HG03139 (cell line): Measurements from ENCODE around the gene COPG2.
A peak's percentile ranks its signal among the peaks of the same experiment; 100 is the strongest.
"Not testable (repeated sequence)": the region's sequence is repeated elsewhere in the genome, so short reads cannot be mapped to it uniquely, and the experiment has no call there.

Source experiments
- ATAC-seq: cut with Tn5 transposase; IDR thresholded peaks from one replicate; pipeline ENCODE4 v1.9.1; 2021; ENCODE audit not compliant: unreplicated experiment

Gene COPG2

DNA sequence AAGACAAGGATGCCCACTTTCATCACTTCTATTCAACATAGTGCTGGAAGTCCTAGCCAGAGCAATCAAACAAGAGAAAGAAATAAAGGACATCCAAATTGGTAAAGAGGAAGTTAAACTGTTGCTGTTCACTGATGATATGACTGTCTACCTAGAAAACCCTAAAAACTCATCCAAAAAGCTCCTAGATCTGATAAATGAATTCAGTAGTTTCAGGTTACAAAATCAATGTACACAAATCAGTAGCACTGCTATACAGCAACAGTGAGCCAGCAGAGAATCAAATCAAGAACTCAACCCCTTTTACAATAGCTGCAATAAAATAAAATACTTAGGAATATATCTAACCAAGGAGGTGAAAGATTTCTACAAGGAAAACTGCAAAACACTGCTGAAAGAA is 98.4 kb downstream of the COPG2 start:
- ATAC-seq: not testable (repeated sequence)

DNA sequence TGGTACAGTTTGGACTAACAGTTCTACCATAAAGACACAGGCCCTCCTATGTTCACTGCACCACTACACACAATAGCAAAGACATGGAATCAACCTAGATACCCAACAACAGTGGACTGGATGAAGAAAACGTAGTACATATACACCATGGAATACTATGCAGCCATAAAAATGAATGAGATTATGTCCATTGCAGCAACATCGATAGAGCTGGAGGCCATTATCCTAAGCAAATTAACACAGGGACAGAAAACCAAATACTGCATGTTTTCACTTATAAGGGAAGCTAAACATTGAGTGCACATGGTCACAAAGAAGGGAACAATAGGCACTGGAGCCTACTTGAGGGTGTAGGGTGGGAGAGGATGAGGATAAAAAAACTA is 101.7 kb downstream of the COPG2 start:
- ATAC-seq: no peak

DNA sequence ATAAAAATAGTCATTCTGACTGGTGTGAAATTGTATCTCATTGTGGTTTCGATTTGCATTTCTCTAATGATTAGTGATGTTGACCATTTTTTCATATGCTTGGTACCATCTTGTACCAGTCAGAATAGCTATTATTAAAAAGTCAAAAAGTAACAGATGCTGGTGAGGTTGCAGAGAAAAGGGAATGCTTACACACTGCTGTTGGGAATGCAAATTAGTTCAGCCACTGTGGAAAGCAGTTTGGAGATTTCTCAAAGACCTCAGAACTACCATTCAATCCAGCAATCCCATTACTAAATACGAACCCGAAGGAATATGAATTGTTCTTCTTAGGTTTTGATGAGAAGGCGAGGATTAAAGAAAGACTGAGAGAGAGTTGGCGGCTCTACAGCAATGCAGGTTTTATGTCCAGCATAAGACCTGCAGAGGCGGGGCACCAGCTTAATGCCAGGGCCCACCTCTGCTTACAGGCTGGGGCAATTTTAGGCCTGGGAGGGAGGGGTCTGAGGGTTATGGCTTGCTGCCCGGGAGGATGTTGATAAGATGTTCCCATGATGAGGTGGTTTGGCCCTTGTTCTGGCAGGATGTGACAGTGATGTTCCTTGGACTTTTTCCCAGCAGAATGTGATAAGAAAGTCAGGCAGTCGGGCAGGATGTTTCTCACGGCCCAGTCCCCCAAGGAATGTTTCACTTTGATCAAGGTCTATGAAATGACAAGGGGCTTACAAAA is 102.2 kb downstream of the COPG2 start:
- ATAC-seq: no peak

DNA sequence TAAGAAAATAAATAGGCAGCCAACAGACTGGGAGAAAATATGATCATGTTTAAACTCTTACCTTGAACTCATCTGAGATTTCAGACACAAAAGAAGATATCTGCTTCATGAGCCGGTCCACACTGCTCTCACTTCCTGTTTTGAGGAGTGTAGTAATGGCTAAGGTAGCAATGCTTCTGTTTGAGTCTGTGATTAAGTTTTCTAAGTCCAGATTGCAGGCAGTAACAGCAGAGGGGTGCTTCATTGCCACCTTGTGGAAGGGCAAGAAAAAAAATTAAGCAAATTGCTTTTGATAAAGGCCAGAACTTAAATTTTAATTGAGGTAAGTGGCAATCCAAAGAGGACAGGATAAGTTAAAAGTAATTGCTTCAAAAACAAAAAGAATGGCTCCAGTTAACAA is 107.6 kb downstream of the COPG2 start:
- ATAC-seq: peak; percentile 75

DNA sequence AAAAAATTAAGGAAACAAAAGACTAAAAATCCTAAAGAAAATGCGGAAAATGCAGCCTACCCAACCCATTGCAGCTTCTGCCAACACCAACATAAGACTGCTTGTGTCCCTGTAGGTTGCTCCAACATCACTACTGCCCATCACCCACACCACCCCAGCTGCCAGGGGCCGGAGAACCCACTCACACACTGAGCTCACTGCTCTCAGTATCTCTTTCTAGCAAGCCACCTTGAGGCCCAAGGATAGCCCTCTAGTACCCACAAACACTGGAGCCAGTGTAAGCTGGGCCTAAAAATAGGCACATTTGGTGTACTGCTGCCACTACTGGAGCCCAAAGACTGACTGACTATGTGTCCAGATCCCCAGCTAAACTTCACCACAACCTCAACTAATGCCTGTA is 109.4 kb downstream of the COPG2 start:
- no peak for ATAC-seq

DNA sequence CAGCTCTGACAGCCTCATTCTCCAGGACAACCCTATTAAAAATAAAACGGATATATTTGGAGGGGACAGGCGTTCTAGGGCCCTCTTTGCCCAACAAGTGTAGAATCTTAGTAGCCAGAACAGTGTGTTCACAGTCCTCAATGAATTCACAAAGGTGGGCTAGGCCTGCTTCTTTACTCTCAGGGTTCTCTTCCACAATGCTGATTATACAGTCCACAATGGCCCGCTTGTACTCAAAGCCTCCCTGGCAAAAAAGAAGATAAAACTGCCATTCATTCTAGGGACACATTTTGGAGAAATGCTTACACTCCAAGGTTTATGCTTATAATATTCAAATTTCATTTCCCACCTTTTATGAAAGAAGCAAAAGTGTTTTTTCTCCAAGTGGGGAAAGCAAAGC is 114.1 kb downstream of the COPG2 start:
- ATAC-seq: no peak

DNA sequence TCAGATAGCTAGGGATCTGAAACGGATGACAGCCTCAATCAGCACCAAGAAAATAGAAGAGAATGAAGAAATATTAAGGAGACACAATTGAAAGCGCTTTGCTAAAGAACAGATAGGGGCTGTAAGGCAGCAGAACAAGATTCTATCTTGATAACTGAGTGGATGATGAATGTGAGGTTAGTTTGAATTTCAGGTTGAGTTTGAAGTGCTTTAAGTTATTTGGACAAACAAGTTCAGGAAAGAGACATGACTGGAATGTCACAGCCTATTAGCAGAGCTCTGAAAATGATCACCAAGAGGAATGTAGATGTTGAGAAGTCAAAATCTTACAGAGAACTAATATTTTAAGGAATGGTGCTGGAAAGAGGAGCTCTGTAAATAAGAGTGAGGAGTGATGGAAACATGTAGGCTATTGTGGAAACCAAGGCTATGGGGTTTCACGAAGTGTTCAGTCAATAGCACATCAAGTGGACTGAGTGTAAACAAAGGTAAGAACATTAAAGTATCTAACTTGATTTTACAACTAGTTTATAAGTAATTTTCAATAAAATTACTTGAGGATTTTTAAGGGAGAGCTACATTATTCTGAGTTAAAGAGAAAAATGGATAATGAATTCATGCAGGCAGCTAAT is 115.0 kb downstream of the COPG2 start:
- ATAC-seq: no peak

DNA sequence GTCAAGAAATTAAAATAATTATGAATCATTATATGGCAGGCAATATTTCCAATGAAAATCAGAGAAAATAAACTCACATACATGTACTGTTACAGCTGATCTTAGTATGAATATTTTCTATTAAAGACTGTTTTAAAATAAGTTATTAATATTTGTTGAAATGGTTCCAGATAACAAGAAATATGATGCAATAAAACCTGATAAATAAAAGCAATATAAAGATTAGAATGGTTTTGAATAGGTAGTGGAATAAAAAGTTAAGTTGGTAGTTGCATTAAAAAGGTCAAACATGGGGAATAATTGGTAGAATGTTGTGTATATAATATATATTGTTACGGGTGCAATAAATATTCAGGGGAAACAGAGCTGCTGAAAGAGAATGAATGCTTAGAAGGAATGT is 124.2 kb downstream of the COPG2 start:
- no peak for ATAC-seq

DNA sequence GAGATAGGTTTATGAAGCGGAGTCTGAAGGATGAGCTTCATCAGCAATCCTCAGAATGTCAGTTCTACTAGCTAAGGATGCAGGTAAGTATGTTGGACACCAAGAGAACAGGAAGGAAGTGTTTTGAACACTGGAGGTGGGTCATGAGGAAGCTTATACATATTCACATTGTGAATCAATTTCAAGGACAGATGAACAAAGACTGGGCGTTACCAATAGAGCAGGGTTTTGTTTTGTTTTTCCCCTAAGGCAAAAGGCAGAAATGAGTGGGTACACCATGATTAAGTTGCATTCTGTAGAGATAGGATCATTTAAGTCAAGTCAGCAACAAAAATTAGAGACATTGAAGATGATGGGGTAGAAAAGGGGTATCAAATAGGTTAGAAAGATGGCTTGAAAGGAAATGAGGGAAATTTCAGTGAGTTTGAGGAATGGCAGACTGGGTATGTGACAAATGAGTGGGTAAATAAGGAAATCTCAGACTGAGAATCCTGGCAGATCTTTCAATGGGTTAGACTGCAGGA is 125.0 kb downstream of the COPG2 start:
- no peak for ATAC-seq

DNA sequence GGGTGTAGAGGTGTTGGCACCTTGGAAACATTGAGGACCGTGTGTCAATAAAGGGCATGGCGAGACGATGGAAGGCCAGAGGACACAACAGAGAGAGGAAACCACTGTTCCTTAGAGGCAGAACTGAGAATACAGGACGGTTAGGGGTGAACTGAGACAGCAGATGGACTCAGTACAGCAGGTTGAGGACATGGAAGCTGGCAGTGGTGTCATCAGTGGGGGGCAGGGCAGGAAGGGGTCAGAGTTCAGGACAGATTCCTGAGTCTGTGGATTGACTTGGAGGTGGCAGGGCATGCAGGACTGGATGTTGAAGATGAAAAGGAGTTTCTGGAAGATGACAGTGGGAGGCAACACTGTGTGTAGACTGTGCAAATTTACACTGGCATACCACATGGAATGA is 126.3 kb downstream of the COPG2 start:
- ATAC-seq: not testable (repeated sequence)

DNA sequence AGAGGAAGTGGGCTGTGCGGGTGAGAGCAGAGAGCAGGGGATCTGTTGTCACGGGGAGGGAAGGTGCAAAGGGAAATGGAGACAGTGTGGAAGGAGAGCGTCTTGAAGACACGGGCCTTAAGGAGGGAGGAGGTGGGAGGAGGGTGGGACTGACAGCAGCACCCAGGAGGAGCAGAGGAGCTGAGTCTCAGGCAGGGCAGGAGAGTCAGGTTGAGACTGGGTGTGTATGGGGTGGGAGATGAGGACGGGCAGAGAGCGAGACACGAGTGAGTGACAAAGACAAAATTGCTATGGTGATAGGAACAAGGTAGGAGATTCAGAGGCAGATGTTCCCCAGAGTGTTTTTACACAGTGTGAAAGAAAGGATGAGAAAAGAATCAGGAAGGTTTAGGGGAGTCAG is 127.3 kb downstream of the COPG2 start:
- ATAC-seq: not testable (repeated sequence)

DNA sequence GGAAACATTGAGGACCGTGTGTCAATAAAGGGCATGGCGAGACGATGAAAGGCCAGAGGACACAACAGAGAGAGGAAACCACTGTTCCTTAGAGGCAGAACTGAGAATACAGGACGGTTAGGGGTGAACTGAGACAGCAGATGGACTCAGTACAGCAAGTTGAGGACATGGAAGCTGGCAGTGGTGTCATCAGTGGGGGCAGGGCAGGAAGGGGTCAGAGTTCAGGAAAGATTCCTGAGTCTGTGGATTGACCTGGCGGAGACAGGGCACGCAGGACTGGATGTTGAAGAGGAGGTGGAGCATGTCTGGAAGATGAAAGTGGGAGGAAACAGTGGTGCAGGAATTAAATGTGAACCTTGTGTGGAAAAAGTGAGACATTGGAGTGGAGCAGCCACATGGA is 130.7 kb downstream of the COPG2 start:
- ATAC-seq: not testable (repeated sequence)

DNA sequence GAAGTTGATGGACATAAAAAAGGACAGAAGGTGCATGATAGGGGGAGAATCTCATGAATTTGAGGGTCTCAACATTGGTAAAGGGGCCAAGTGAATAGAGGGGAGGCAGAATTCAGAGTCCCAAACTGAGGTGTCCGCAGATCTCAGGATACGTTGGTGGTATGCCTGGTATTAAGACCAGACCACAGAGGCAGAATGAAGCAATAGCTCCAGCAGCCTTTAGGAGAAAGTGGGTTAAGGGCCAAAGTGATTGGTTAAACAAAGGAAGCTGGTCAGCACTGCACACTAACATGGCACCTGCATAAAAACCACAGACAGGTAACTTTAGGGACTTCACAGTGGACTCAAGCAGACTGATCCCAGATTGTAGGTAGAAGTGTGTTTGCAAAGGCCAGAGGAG is 139.1 kb downstream of the COPG2 start:
- ATAC-seq: no peak

DNA sequence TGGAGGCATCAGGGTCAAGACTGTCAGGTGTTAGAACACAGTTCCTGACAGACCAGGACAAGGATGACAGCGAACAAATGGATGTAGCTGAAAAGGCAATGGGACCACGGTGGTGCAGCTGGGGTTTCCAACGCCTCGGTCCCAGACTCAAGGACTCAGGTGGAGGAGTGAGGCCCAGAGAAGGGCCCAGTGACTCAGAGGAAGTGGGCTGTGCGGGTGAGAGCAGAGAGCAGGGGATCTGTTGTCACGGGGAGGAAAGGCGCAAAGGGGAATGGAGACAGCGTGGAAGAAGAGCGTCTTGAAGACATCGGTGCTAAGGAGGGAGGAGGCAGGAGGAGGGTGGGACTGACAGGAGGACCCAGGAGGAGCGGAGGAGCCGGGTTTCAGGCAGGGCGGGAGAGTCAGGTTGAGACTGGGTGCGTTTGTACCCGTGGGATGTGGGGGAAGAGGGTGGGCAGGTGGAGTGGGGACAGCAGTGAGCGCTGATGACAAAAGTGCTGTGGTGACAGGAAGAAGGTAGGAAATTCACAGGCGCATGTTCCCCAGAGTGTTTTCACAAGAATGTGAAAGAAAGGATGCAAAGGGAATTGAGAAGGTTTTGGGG is 140.7 kb downstream of the COPG2 start:
- ATAC-seq: not testable (repeated sequence)

DNA sequence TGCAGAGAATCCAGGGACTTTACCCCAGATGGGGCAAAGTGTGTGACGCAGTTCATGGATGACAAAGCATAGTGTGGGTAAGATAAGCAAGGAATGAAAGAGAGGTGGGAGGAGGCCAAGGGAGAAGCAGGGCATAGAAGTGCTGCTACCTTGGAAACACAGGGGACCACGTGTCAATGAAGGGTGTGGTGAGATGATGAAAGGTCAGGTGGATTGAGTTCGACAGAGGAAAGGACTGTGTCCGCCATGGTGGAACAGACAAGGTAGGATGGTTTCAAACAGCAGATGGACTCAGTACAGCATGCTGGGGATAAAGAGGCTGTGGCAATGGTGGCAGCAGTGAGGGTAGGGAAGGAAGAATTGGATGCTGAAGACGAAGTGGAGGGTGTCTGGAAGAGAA is 143.9 kb downstream of the COPG2 start:
- ATAC-seq: no peak

DNA sequence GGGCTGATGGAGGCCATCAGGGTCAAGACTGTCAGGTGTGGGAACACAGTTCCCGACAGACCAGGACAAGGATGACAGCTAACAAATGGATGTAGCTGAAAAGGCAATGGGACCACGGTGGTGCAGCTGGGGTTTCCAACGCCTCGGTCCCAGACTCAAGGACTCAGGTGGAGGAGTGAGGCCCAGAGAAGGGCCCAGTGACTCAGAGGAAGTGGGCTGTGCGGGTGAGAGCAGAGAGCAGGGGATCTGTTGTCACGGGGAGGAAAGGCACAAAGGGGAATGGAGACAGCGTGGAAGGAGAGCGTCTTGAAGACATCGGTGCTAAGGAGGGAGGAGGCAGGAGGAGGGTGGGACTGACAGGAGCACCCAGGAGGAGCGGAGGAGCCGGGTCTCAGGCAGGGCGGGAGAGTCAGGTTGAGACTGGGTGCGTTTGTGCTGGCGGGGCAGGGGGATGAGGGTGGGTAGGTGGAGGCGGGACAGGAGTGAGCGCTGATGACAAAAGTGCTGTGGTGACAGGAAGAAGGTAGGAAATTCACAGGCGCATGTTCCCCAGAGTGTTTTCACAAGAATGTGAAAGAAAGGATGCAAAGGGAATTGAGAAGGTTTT is 144.9 kb downstream of the COPG2 start:
- ATAC-seq: not testable (repeated sequence)

DNA sequence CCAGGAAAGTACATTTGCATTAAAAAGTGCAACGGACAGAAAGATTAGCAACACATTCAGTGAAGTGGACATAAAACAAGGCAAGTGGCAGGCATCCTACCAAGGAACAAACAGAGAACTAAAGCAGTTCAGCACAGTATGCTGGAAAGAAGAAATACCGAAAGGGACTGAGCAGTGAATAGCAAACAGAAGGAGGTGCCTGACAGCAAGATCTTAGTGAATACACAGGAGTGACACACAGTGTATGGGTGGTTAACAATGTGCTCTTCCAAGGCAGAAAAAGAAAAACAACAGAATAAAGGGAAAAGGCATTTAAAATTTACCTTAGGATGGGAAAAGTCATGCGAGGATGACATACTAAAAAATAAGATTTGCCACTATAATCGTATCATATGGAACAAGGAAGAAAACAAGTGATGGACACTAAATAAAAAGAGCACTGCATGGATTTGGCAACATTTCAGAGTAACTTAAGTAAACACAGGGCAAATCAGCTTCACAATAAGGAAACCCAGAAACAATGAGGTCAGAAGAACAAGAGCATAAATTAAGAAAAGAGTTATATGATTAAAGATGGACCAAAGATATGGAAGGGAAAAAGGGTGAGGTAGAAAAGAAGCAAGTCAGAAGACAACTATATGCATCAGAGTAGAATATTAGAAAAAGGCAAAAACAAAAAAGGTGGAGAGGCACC is 147.1 kb downstream of the COPG2 start:
- ATAC-seq: no peak

DNA sequence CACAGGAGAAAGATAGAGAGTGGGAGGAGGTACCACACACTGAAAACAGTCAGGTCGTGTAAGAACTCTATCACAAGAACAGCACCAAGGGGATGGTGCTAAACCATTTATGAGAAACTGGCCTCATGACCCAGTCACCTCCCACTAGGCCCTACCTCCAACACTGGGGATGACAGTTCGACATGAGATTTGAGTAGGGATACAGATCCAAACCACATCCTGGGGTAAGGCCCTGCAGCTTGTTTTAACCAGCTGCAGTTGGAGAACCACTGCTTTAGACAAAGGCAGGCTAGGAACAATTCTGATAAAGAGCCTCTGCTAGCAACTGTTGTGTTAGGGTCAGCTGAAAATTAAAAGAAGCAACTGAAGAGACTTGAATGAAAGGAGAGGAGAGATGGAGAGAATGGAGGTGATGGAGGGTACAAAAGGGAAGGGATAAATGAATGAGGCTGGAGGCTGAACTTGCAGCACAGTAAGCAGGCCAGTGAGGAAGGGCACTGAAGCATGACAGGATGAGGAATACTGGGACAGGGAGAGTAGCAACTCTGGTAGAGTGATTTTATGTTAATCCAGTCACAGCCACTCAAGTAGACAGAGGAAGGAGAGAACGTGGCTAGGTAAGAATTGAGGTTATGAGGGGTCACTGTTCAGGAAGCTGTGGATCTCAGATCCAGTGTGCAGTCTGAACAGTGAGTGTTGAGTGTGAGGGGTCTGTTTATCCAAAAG is 153.1 kb downstream of the COPG2 start:
- ATAC-seq: no peak

DNA sequence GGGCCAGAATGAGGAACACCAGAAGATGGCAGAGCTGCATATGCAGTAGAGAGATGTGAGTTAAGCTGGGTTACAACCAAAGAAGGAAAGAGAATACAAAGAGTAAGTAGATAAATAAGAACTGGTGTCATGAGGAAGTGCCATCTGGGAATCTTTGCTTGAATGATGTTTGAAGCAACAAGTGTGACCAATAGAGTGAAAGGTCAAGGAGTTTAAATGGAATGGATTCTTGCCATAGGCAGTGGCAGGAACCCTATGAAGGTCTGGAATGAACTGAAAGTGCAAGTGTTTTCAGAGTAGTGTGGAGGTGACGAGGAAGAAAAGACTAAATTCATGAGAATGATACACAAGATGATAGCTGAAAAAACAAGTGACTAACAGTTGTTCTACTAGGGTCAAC is 155.1 kb downstream of the COPG2 start:
- ATAC-seq: no peak

DNA sequence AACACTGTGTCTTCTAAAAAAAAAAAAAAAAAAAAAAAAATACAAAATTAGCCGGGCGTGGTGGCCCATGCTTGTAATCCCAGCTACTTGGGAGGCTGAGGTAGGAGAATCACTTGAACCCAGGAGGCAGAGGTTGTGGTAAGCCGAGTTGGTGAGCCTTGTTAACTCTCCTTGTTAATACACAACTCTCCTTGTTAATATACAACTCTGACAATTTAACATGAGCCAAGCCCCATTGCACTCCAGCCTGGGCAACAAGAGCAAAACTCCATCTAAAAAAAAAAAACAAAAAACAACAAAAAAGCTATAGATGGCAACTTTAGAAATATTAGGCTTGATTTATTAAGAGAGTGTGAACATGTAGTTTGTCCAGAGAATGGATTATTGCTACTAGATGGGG is 156.5 kb downstream of the COPG2 start:
- ATAC-seq: not testable (repeated sequence)

DNA sequence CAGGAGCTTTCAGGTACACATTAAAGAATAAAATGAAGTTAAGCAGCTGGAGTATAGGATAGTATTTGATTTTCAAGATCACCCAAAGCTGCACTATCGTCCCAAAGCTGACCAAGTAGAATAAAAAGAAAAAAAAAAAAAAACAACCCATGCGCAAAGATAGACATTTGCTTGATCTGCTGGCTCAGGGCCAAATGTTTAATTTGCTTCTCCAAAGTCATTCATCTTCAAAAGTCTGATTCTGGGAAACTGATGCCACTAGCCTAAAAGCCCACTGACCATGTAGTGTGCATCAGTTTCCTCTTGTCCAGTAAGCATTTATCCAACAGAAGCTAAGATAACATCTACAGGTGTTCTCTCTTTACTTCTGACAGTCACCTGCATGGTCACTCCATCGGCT is 162.2 kb downstream of the COPG2 start:
- ATAC-seq: no peak
